Stimulated activated CD8-positive, alpha-beta memory T cell treated with anti-CD3 and anti-CD28 coated beads, Interleukin-7, amount 100 ng/mL, for 48 hours (primary cell): ENCODE results near the gene RUBCN.
"Not testable (repeated sequence)": the region's sequence is repeated elsewhere in the genome, so short reads cannot be mapped to it uniquely, and the experiment has no call there.

Experiments
- DNase-seq, 2 donors: peaks; one replicate each; pipeline ENCODE4 v3.0.0-alpha.2; 2020; ENCODE audit warnings: low read depth in 1 of 2; ENCODE audit errors: extremely low read depth in 1 of 2

RUBCN gene

GRCh38 chr3:197626404-197627157 lies 110.1 kb downstream of the RUBCN start:
- DNase-seq: not testable (repeated sequence)

- DNase-seq: not testable (repeated sequence)
Measured at GRCh38 chr3:197621478-197621877, 115.2 kb downstream of the RUBCN start.
